IMR-90 (cell line): Measurements from ENCODE around the gene RARS2.

Experiments used
- BHLHE40 ChIP-seq: fragments of 150-350 bp; IDR thresholded peaks from 2 replicates; pipeline ENCODE4 v1.6.1; 2016; ENCODE audit warnings: mild to moderate bottlenecking, low read depth, low read length
- CTCF ChIP-seq: conservative IDR thresholded peaks from 2 replicates; pipeline ENCODE4 v1.5.1; 2012; ENCODE audit warnings: mild to moderate bottlenecking, low read depth, low read length, improper control_type of control experiment
- MXI1 ChIP-seq: IDR thresholded peaks from 2 replicates; pipeline ENCODE4 v1.6.1; 2012; ENCODE audit warnings: low read depth, mild to moderate bottlenecking, low read length, moderate library complexity, borderline replicate concordance
- POLR2A ChIP-seq: IDR thresholded peaks from 2 replicates; pipeline ENCODE4 v1.6.1; 2012; ENCODE audit warnings: mild to moderate bottlenecking, low read depth, low read length
- RAD21 ChIP-seq: IDR thresholded peaks from 2 replicates; pipeline ENCODE4 v1.6.1; 2012; ENCODE audit warnings: low read length, improper control_type of control experiment
- RCOR1 ChIP-seq: IDR thresholded peaks from 2 replicates; pipeline ENCODE4 v1.6.1; 2012; ENCODE audit warnings: mild to moderate bottlenecking, low read length, improper control_type of control experiment; ENCODE audit not compliant: insufficient replicate concordance
- RFX5 ChIP-seq: IDR thresholded peaks from 2 replicates; pipeline ENCODE4 v1.8.0; 2012; ENCODE audit warnings: low read depth, mild to moderate bottlenecking, low read length, moderate library complexity

- TF ChIP-seq CTCF (no peak), BHLHE40 (no peak), POLR2A (no peak), MXI1 (no peak), RCOR1 (no peak), RAD21 (no peak), RFX5 (no peak)
Measured at GRCh38 chr6:87637106-87637505, 47.3 kb upstream of the RARS2 start.
